Measurements from ENCODE around the gene LEMD2.
"Not testable (repeated sequence)": the region's sequence is repeated elsewhere in the genome, so short reads cannot be mapped to it uniquely, and the experiment has no call there.

The LEMD2 gene

DNA sequence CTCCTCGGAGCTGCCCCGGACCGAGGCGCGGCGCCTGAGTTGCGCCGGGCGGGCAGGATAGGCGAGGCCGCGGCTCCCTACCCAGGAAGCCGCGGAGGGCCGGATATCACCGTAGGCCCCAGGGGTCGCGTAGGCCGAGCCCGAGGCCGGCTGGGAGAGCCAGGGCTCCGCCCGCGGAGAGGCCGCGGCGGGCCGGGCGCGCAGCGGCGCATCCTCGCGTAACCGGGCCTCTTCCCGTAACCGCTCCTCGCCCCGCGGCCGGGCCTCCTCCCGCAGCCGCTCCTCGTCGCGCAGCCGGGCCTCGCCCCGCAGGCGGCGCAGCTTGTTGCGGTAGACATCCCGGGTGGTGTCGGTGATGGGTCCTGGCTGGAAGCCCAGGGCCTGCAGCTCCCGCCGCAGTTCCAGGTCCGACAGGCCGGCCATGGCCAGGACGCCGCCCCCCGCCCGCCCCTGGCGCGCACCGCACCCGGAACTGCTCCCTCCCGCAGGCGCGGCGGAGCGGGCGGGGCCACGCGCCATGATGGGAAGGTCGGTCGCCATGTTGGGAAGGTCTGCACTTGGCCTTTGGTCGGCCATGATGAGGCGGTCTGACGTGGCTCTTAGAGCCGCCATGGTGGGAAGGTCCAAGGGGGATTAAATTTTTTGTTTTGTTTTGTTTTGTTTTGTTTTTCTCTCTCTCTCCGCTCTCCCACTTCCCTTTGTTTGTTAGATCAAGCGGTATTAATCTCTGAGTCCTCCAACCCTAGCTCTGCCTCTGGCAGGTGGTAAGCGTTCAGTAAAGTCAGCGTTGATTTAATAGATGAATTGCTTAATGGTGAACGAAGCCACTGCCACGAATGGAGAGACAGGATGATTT lies at the start of gene LEMD2:
Gene LEMD2, minus strand, starts transcription at position 437 of the 856 bp plus-strand sequence. Its CDS starts 14 bp downstream, at position 423.
- DNase-seq: peak; percentile 96

DNA sequence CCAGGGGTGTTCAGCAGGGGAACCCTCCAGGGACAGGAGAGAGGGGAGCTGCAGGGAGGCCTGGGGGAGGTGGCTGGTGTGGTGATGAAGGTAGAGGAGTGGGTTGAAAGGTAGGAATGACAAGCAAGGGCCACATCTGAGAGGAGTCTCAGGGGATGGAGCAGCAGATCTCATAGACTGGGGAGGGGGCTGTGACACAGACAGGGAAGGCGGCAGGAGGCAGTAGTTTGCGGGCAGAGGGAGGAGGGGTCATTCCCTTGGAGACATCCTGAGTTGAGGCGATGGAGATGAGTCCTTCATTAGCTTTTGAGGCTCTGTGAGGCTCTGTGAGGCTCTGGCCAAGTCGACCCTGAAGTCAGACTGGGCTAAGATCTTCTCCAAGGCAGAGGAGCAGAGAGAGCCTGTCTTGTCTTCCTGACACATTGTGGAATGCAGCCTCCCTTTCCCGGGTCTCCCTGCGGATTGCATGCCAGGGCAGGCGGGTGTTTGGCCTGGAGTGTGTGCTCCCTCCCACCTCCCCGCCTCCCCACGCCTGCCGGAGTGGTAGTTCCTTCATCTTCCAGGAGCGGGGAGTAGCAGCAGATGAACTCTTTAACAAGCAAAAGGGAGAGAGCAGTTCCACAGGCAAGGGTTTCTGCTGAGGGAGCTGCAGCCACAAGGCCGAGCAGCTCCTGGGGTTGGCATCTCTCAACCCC lies 49.2 kb upstream of the LEMD2 start:
- DNase-seq: no peak

DNA sequence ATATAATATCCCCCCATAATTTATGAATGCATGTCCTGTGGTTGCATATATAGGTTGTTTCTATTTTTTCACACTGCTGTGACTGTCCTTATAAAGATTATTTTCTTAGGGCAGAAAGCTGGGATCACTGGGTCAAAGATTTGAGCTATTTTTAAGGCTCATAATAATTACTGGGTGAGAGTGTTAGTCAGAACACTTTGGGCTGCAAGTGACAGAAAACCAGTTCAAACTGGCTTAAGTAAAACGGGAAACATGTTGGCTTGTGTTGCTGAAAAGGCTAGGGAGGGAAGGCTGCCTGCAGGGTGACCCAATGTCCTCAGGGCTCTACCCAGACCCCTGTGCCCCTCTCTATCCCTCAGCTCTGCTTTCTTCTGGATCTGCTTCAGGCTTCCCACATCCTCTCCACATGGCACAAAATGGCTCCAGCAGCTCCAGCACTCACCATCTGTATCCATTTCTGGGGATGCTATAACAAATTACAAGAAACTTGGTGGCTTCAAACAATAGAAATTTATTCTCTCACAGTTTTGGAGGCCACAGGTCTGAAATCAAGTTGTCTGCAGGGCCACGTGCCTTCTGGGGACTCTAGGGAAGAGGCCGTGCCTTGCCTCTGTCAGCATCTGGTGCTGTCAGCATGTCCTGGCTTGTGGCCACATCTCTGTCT lies 48.0 kb upstream of the LEMD2 start:
- no peak for DNase-seq

DNA sequence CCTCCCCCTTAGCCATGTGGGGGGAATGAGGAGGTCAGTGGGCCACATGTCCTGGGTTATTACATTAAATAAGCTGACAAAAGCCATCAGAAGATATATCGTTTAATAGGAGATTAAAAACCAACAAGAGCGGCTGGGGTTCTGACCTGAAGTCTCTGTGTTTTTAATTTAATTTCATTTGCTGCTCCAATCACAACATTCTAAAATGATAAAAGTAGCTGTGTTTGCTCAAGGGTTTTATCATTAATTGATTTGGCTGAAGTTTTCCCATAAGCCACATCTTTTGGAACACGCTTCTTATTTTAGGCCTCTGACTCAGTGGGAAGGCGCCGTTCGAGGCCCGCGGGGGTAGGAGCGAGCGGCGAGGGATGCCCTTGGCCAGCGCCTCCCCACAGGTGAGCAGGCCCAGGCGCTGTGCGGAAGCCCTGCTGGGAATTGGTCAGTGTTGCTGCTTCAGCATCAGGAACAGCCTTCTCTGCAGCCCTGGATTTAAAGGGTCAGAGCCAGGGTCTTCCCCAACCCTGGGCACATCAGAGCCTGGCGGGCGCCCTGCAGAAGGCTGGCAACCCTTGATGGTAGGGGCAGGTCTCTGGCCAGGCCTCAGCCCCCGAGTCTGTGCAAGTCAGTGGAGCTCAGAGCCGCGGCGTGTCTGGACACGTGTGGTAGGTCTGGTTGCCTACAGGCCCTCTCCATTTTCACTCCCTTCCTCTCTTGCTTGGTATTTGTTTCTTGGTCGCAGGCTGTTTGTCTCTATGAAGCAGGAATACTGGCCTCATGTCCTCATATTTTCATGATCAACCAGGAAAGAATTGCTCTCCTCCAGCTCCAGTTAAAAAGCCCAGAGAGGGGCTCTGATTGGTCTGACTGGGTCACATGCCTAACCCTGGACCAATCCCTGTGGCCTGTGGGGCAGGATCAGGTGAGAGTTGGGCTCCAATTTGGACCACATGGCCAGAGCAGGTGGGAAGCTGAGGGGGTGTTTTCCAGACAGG lies 45.8 kb upstream of the LEMD2 start:
- no peak for DNase-seq

DNA sequence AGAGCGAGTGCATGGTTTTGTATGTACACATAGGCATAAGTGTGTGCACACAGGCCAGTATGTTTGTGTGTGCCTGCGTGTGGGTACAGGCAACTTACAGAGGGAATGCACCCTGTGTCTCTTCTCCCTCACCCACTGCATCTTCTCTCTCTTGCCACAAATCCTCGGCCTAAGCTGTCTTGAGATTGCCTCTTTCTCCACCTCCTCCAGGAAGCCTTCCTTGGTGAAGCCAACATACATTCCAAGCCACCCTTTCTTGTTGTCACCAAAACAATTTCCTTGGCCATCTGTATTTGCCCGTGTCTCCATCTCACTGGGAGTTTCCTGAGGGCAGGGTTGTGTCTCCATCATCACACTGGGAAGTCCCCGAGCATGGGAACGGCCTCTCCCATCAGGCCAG lies 44.7 kb upstream of the LEMD2 start:
- DNase-seq: no peak

DNA sequence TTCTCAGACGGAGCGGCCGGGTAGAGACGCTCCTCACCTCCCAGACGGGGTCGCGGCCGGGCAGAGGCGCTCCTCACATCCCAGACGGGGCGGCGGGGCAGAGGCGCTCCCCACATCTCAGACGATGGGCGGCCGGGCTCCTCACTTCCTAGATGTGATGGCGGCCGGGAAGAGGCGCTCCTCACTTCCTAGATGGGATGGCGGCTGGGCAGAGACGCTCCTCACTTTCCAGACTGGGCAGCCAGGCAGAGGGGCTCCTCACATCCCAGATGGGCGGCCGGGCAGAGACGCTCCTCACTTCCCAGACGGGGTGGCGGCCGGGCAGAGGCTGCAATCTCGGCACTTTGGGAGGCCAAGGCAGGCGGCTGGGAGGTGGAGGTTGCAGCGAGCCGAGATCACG lies 43.9 kb upstream of the LEMD2 start:
- DNase-seq: not testable (repeated sequence)

DNA sequence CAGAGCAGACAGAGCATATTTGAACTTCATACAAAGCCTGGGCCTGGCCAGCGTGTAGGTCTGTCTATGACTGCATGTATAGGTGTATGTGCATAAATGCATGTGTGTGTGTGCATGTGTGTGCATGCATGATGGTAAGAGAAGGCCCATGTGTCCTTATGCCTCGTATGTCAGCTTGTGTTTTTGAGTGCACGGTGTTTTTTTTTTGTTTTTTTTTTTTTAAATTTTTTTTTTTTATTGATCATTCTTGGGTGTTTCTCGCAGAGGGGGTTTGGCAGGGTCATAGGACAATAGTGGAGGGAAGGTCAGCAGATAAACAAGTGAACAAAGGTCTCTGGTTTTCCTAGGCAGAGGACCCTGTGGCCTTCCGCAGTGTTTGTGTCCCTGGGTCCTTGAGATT lies 42.8 kb upstream of the LEMD2 start:
- not testable (repeated sequence) for DNase-seq

DNA sequence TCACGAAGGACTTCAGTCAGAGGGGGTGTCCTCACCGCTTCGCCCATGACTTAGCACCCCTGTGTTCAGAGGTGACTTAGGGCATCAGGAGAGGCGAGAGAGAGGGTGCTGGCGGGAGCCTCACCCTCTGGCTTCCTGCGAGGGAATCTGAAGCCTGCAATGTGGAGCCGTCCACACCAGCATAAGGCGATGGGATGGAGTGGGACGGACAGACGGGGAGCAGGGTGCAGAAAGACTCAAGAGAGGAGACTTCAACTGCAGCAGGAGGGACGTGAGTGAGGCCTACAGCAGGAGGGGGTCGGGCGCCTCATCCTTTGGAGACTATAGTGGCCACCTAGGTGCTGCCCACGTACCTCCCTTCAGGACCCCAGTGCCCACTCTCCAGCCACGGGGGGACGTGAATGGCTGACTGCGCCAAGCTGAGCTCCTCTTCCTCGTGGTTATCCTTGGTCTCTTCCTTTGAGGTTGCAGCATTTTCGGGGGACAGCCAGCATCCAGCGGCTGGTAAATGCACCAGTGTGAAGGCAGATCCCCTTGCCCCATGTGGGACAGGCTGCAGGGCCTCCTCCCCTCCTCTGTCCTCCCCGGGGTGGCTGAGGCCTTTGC lies 41.8 kb upstream of the LEMD2 start:
- DNase-seq: no peak

DNA sequence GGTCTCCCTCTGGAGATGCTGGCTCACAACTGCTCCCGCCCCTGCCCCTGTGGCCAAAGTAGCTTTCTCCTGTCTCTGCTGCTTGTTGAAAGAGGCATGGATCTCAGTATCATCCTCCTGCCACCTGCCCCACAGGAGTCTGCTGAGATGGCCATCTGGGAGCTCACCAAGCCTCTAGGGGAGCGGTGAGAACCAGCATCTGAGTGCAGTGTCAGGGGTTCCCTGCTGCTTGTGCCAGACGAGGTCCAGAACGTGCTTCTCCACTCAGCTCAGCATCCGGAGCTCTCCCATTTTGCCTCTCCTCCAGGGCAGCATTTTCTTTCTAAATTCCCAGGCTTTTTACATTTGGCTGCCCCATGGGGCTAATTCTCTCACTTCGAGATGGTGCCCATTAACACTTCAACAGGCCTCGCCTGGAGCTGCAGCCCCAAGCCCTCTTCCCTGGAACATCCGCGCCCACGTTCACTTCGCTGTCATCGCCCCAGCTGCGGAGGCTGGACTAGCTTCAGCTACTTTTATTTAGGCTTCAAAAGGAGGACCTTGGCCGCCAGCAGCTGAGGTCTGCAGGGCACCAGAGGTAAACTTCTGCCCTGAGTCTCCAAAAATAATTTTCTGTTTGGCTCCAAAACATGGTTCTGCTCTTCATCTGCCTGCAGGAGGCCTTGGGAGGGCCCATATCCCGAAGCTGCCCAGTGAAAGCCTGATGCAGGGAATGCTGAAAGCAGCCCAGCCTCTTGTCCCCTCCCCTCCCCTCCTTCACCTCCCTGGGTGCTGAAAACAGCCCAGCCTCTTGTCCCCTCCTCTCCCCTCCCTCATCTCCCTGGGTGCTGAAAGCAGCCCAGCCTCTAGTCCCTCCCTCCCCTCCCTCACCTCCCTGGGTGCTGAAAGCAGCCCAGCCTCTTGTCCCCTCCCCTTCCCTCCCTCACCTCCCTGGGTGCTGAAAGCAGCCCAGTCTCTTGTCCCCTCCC lies 40.1 kb upstream of the LEMD2 start:
- DNase-seq: no peak

DNA sequence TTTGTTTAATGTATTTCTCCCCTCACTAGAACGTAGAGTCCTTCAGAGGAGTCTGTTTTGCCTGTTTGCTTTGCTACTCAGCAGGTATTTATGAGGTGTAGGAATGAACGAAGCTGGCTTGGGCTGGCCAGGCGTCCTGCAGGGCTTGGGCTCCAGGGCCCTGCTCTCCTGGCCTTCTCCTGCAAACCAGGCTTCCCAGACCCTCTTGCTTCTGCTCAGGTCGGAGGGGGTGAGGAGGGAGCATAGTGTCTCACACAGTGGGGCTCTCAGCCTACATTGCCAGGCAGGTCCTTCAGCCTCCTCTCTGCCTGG lies 39.5 kb upstream of the LEMD2 start:
- DNase-seq: no peak

DNA sequence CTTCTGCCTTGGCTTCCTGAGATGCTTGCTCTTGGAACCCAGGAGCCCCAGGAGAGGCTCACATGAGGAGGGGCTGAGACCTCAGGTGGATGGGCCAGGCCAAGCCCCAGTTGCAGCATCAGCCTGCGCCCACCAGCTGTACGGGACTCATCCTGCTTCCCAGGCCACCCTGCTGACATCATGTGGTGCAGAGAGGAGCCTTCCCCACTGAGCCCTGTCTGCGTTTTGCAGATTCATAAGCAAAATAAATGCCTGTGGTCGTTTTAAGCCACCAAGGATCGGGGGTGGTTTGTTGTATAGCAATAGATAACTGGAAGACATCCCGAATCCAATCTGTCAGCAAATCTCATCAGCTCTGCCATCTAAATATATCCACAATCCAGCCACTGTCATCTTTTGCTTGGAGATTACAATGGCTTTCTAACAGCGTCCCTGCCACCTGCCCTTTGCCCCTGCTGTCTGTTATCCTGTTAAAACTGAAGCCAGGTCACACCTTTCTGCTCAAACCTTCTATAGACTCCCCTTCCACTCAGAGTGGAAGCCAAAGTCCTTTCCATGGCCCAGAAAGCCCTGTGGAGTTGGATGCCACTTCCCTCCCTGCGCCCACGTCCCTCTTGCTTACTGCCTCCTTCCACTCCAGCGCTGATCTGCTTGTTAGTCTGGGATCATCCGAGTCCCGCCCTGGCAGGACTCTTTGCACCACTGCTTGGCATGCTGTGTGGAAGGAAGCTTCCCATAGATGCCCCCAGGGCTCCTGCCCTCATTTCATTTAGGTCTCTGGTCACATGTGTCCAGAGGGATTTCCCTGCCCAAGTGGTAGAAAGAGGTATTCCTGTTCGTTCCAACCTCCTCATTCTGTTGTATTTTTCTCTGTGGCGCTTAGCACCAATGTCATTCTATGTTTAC lies 38.9 kb upstream of the LEMD2 start:
- DNase-seq: no peak

DNA sequence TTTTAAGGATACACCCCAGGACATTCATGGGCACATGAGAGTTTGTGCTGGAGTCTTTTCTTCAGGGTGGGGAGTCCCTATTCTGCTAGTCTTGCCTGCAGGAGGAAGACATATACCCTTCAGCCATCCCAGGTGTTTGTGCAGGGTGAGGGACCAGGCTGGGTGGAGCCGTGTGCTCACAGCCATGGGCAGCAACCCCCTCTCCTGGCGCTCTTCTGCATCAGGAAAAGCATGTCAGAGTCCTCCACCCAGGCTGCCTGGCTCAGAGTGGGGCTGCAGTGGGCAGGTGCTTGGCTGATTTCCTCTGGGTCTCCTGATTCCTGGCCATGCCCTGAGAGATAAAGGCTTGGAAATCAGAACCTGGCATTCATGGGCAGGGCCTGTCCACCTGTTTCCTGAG lies 37.6 kb upstream of the LEMD2 start:
- no peak for DNase-seq

DNA sequence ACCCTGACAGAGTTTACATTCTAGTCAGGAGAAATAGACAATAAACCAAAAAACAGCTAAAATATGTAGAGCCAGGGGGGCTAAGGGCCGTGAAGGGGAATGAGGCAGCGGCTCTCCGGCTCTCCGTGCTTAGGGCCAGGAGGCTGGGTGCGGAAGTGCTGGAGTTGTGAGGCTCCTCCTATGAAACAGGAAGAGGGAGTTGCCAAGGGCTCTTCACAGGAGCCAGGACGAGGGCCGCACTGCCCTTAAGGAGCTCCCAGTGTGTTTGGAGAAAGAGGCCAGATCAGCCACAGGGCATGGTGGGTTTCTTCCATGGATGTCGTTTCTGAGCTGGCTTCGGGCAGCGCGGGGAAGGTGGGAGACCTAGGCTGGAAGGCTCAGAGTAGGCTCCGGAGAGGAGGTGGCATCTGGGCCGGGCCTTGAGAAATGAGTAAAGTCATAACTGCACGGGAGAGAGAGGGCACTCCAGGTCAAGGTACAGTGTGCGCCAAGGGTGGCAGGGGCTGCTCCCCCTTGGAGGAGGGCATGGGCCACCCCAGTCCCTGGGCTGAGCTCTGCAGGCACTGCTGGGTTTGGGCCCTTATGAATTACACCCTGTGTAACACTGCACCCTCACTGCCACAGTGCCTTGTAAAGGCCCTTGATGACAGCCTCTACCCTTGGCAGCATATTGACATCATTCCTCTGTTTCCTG lies 35.7 kb upstream of the LEMD2 start:
- DNase-seq: no peak

DNA sequence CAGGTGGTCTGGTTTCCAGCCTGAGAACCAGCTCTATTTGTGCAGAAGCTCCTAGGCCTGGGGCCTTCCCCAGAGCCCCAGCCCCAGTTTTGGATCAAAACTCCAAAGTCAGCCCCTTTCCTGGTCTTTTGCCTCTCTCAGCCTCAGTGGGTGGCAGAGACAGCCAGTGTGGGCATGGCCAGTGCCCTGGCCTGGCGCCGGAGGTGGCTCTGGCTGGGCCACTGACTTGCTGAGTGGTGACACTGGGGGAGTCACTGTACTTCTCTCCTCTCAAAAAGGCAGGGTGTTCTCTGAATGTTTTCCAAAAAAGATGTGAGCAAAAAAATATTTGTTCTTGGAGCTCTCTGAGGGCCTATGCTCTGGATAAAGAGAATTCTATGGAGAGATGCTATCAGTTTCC lies 34.9 kb upstream of the LEMD2 start:
- no peak for DNase-seq

DNA sequence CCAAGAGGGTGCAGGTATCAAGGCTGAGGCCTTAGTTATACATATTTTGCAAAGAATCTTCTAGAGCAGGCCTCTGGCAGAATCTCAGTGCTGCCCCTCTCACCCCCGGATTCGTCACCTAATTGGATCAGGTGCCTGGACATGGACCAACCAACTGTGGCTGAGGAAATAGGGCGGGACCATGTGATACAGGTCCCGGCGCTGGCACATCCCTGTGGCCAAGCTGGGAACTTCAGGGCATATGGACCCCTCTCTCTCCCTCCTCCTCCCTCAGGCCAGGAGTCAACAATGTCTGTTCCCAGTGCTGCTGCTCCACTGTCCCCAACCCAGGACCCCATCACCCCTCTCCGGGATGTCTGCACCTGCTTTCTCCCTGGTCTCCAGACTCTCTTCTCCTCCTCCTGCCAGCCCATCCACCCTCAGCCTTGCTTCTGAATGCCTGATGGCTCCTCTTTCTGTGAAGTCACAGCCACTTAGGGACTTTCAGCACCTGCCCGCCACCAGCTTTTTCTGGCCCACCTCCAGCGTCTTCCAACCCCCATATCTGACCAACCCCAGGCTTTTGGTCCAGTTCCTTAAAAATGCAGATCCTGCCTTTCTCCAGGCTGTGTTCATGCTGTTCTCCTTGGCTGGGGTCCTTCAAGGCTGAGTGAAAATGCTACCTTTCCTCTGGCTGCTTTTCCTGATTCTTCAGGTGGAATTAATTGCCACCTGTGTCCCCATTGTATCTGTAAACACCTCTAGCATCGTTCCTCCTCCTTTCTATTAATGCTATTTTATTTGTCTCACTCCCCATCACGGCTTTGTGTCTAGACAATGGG lies 33.9 kb upstream of the LEMD2 start:
- no peak for DNase-seq

DNA sequence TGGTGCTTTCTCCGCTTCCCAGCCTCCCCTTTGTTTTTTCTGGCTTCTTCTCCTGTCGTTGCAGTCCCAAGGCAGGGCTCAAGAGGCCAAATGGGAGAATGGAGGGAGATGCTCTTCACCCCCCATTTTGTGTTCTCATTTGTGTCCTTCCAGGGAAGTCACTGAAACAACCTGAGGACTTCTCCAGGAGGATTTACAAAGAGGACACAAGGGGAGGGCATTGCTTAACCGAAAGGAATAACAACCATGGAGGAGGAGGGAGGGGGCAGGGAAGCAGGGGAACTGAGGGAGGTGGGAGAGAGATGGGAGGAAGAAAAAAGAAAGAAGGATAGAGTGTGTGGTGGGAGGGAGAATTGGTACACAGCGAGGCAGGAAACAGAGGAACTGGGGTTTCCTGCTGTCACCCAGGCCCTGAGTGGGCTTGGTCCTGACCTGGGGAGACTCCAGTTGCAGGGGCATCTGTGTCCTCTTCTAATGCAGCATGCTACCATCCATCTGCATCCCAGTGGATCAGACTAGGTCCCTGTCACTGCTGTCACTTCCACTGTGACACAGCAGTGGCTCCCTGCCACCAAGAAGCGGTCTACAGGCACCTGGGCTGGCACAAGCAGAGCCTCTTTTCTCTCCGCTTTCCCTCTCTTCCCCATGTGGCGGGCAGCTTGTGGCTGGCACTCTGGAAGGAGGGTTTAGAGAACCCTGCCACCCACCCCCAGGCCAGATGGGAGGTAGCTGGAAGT lies 32.0 kb upstream of the LEMD2 start:
- no peak for DNase-seq

DNA sequence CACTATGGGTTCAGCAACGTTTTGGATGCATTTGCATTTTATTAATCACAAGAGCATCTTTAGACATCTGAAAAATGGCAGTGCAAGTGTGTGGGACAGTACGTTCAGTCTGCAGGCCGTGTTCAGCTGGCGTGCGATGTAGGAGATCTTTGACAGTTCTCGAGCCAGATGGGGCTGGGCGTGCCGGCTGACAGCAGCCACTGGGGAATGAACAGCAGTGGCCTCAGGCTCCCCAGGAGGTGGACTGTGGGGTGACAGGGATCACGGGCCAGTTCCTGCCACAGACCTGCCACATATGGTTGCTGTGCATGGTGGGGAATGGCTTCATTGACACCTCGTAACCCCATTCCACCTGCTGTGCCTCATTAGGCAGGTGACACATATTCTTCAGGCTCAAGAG lies 31.3 kb upstream of the LEMD2 start:
- no peak for DNase-seq

DNA sequence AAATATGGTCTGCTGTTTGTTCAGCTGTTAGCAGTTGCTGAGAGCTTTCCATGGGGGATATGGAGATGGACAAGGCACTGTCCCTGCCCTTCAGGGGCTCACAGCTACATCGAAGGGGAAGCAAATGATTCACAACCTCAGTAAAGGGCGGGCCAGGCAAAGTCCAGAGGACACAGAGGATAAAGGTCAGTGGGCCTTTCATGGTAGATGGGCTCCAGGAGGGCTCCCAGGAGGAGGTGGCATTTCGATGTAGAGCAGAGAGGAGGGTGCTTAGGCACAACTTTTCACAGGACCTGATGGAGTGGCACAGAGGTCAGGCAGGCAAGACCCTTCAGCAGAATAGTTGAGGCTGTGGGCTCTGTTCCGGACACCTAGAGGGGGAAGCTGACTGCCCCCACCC lies 30.1 kb upstream of the LEMD2 start:
- DNase-seq: no peak
